HFFc6 (cell line): ENCODE results near the gene C2CD4D. TPM values are rescaled to one million over a fixed set of nuclear protein-coding genes. Genes with fewer than 3 reads are reported as not detected.

Source experiments
- DNase-seq: peaks from one replicate; pipeline ENCODE4 v3.0.0-alpha.2; 2018
- H3K27ac Mint-ChIP-seq: 2 replicates; pipeline ENCODE4 v1.8.0; 2020; ENCODE audit warnings: mild to moderate bottlenecking, mixed read lengths
- H3K27me3 Mint-ChIP-seq: 2 replicates; pipeline ENCODE4 v1.8.0; 2021; ENCODE audit warnings: mild to moderate bottlenecking, moderate library complexity, mixed read lengths; ENCODE audit not compliant: insufficient read depth
- H3K36me3 Mint-ChIP-seq: 2 replicates; pipeline ENCODE4 v1.8.0; 2021; ENCODE audit warnings: low read depth, mixed read lengths
- H3K4me1 Mint-ChIP-seq: 2 replicates; pipeline ENCODE4 v1.8.0; 2020; ENCODE audit warnings: low read depth, mixed read lengths
- H3K4me3 Mint-ChIP-seq: 2 replicates; pipeline ENCODE4 v1.8.0; 2020; ENCODE audit warnings: mild to moderate bottlenecking, moderate library complexity, mixed read lengths
- H3K9me3 Mint-ChIP-seq: 2 replicates; pipeline ENCODE4 v1.8.0; 2020; ENCODE audit warnings: mild to moderate bottlenecking, mixed read lengths
- CTCF ChIP-seq: fragments of 200-600 bp; sonication (generic); IDR thresholded peaks from 2 replicates; pipeline ENCODE4 v1.5.0; 2021; ENCODE audit warnings: antibody characterized with exemption, mild to moderate bottlenecking
- total RNA-seq, 6 experiments: library from RNA; stranded (reverse); fragmentation: NEBNext Ultra II Directional; extraction: Animal tissue kit (Norgen Biotek cat#: 25700); gene quantifications; 2 replicates in 1 of 6; 3 replicates in 5 of 6; pipeline ENCODE4 v1.2.3, GENCODE V29; 2021

The C2CD4D gene
- total RNA-seq, 6 experiments from 2014 or later = not detected

GRCh38 chr1:151819976-151820623, 19.5 kb downstream of the C2CD4D start:
- Mint-ChIP-seq H3K27me3 (peaks cover 71% of the 10 kb centered on the region), H3K9me3 (no peaks in the 10 kb centered on the region), H3K27ac (no peak overlapping the region), H3K4me1 (no peaks in the 10 kb centered on the region; the same call in 1 of the 2 replicates), H3K36me3 (no peaks in the 10 kb centered on the region), H3K4me3 (no peak overlapping the region)
- no peak for TF ChIP-seq CTCF
- DNase-seq = no peak

GRCh38 chr1:151819227-151819835, 20.3 kb downstream of the C2CD4D start:
- no peak for DNase-seq
- peaks cover 67% of the 10 kb centered on the region for H3K27me3 Mint-ChIP-seq
- no peak for TF ChIP-seq CTCF
- H3K9me3 Mint-ChIP-seq = no peaks in the 10 kb centered on the region
- H3K4me1 Mint-ChIP-seq = no peaks in the 10 kb centered on the region; the same call in 1 of the 2 replicates
- H3K36me3 Mint-ChIP-seq = no peaks in the 10 kb centered on the region
- H3K4me3 Mint-ChIP-seq = no peak overlapping the region
- no peak overlapping the region for H3K27ac Mint-ChIP-seq

GRCh38 chr1:151817353-151817730, 22.3 kb downstream of the C2CD4D start:
- H3K27me3 Mint-ChIP-seq = peaks cover 63% of the 10 kb centered on the region
- H3K9me3 Mint-ChIP-seq = no peaks in the 10 kb centered on the region
- DNase-seq = no peak
- H3K4me3 Mint-ChIP-seq = no peak overlapping the region
- no peaks in the 10 kb centered on the region; the same call in 1 of the 2 replicates for H3K4me1 Mint-ChIP-seq
- H3K27ac Mint-ChIP-seq = no peak overlapping the region
- no peaks in the 10 kb centered on the region for H3K36me3 Mint-ChIP-seq
- no peak for TF ChIP-seq CTCF

- H3K36me3 Mint-ChIP-seq = no peaks in the 10 kb centered on the region
- no peaks in the 10 kb centered on the region for H3K9me3 Mint-ChIP-seq
- H3K4me3 Mint-ChIP-seq = no peak overlapping the region
- no peak overlapping the region for H3K27ac Mint-ChIP-seq
- H3K27me3 Mint-ChIP-seq = peaks cover 60% of the 10 kb centered on the region
- H3K4me1 Mint-ChIP-seq = no peaks in the 10 kb centered on the region; the same call in 1 of the 2 replicates
- no peak for TF ChIP-seq CTCF
- no peak for DNase-seq
Measured at GRCh38 chr1:151816548-151817352, 22.9 kb downstream of the C2CD4D start.

GRCh38 chr1:151815716-151816327, 23.8 kb downstream of the C2CD4D start:
- no peak for TF ChIP-seq CTCF
- no peak for DNase-seq
- Mint-ChIP-seq H3K27me3 (peaks cover 61% of the 10 kb centered on the region), H3K27ac (no peak overlapping the region), H3K9me3 (no peaks in the 10 kb centered on the region), H3K36me3 (no peaks in the 10 kb centered on the region), H3K4me3 (no peak overlapping the region), H3K4me1 (no peaks in the 10 kb centered on the region; the same call in none of the 2 replicates)
